H1 (cell line): ENCODE measurements around the gene CGB5. TPM values are rescaled to one million over a fixed set of nuclear protein-coding genes. Genes with fewer than 3 reads are reported as not detected.

Source experiments
- CTCF ChIA-PET: fragments of 300-600 bp; sonication (Branson Sonifier 250); formaldehyde crosslinking; loops from one replicate; lab custom pipeline; 2021; ENCODE audit not compliant: partially characterized antibody; lab: Charles Lee
- POLR2A ChIA-PET: fragments of 300-600 bp; sonication (Branson Sonifier 250); formaldehyde crosslinking; loops from one replicate; lab custom pipeline; 2021; ENCODE audit warnings: inconsistent platforms; ENCODE audit not compliant: partially characterized antibody; lab: Charles Lee
- DNase-seq, 2 experiments: peaks; one replicate each; pipeline versions ENCODE4 v3.0.0 to v3.0.0-alpha.2; 2010 to 2022; ENCODE audit warnings: low spot score in 2 of 2, low read depth in 1 of 2, mixed read lengths in 1 of 2
- FAIRE-seq: peaks from 2 replicates; lab custom pipeline; 2011; peaks lifted over from hg19 to GRCh38; lab: Jason Lieb, UNC
- H2AFZ ChIP-seq: 2 replicates; pipeline ENCODE4 v1.8.1; 2012; ENCODE audit warnings: low read length, inconsistent platforms
- H2AK5ac ChIP-seq: 2 replicates; pipeline ENCODE4 v1.6.1; 2013; ENCODE audit warnings: low read depth, low read length
- H2BK120ac ChIP-seq: replicated peaks from 2 replicates; pipeline ENCODE3; 2013; ENCODE audit warnings: low read depth, low read length, inconsistent platforms
- H2BK12ac ChIP-seq: 2 replicates; pipeline ENCODE4 v1.6.1; 2013; ENCODE audit warnings: low read depth, low read length
- H2BK15ac ChIP-seq: 2 replicates; pipeline ENCODE4 v1.6.1; 2013; ENCODE audit warnings: low read length
- H2BK20ac ChIP-seq: 2 replicates; pipeline ENCODE4 v1.6.1; 2013; ENCODE audit warnings: low read length
- H2BK5ac ChIP-seq: 2 replicates; pipeline ENCODE4 v1.6.1; 2013; ENCODE audit warnings: low read depth, low read length
- H3K14ac ChIP-seq: 2 replicates; pipeline ENCODE4 v1.6.1; 2013; ENCODE audit warnings: inconsistent platforms; ENCODE audit not compliant: insufficient read length
- H3K18ac ChIP-seq: 2 replicates; pipeline ENCODE4 v1.6.1; 2013; ENCODE audit warnings: low read length; ENCODE audit errors: extremely low read depth
- H3K23ac ChIP-seq: 2 replicates; pipeline ENCODE4 v1.6.1; 2013; ENCODE audit warnings: inconsistent platforms; ENCODE audit not compliant: insufficient read length
- H3K23me2 ChIP-seq: 2 replicates; pipeline ENCODE4 v1.6.1; 2013; ENCODE audit warnings: low read depth, low read length
- H3K27ac ChIP-seq: 2 replicates; pipeline ENCODE4 v1.6.1; 2011; ENCODE audit warnings: low read depth, low read length, inconsistent platforms
- H3K27me3 ChIP-seq, 4 experiments: replicated peaks in 1 of 4; 1 replicate in 1 of 4; 2 replicates in 3 of 4; pipeline versions ENCODE4 v1.6.1 to v1.8.1; 2011 to 2013; ENCODE audit warnings: low read length in 3 of 4, mild to moderate bottlenecking in 3 of 4, inconsistent platforms in 2 of 4, mixed read lengths in 2 of 4, moderate library complexity in 1 of 4; ENCODE audit not compliant: control insufficient read depth in 3 of 4, insufficient read depth in 3 of 4; ENCODE audit errors: extremely low read depth in 1 of 4
- H3K36me3 ChIP-seq, 4 experiments: 2 replicates each; pipeline versions ENCODE4 v1.6.1 to v1.8.1; 2011 to 2013; ENCODE audit warnings: mild to moderate bottlenecking in 4 of 4, low read length in 3 of 4, moderate library complexity in 2 of 4, control low read depth in 1 of 4, inconsistent platforms in 1 of 4; ENCODE audit not compliant: insufficient read depth in 4 of 4, control insufficient read depth in 2 of 4
- H3K4ac ChIP-seq: replicated peaks from 2 replicates; pipeline ENCODE3; 2013; ENCODE audit warnings: low read length, low read depth, mixed read lengths, inconsistent platforms; ENCODE audit not compliant: insufficient read length
- H3K4me1 ChIP-seq, 4 experiments: replicated peaks in 1 of 4; 1 replicate in 1 of 4; 2 replicates in 3 of 4; pipeline versions ENCODE4 v1.6.1 to v1.8.1; 2011 to 2013; ENCODE audit warnings: low read length in 3 of 4, inconsistent platforms in 2 of 4, mixed read lengths in 1 of 4; ENCODE audit not compliant: insufficient read depth in 4 of 4, control insufficient read depth in 3 of 4
- H3K4me2 ChIP-seq, 2 experiments: 2 replicates each; pipeline versions ENCODE4 v1.6.1 to v1.8.1; 2011 to 2013; ENCODE audit warnings: low read depth in 2 of 2, low read length in 2 of 2, control low read depth in 1 of 2, inconsistent platforms in 1 of 2, mild to moderate bottlenecking in 1 of 2; ENCODE audit not compliant: insufficient read depth in 1 of 2
- H3K4me3 ChIP-seq, 4 experiments: fragments of 200-600, 300-600 bp in 1 of 4; sonication (generic), shearing (Covaris generic), sonication (Bioruptor Twin) in 1 of 4; 2 replicates each; pipeline versions ENCODE4 v1.5.1 to v1.8.1; 2011 to 2016; ENCODE audit warnings: low read length in 4 of 4, low read depth in 3 of 4, control low read depth in 2 of 4, inconsistent platforms in 2 of 4, mild to moderate bottlenecking in 2 of 4, mixed read lengths in 1 of 4, moderate library complexity in 1 of 4; ENCODE audit not compliant: insufficient read depth in 2 of 4; ENCODE audit errors: extremely low read depth in 1 of 4
- H3K56ac ChIP-seq: replicated peaks from 2 replicates; pipeline ENCODE3; 2013; ENCODE audit warnings: low read depth, mild to moderate bottlenecking, mixed read lengths, low read length, inconsistent platforms; ENCODE audit not compliant: insufficient read length
- H3K79me1 ChIP-seq: 2 replicates; pipeline ENCODE4 v1.6.1; 2013; ENCODE audit warnings: low read depth, low read length, control low read depth
- H3K79me2 ChIP-seq, 2 experiments: 2 replicates each; pipeline versions ENCODE4 v1.6.1 to v1.8.1; 2012 to 2013; ENCODE audit warnings: low read length in 2 of 2, mild to moderate bottlenecking in 2 of 2, inconsistent platforms in 1 of 2; ENCODE audit not compliant: insufficient read depth in 2 of 2, control insufficient read depth in 1 of 2
- H3K9ac ChIP-seq, 4 experiments: replicated peaks in 1 of 4; 1 replicate in 1 of 4; 2 replicates in 3 of 4; pipeline versions ENCODE4 v1.6.1 to v1.8.1; 2011 to 2013; ENCODE audit warnings: low read depth in 3 of 4, low read length in 3 of 4, control low read depth in 2 of 4, mild to moderate bottlenecking in 2 of 4, moderate library complexity in 2 of 4, inconsistent platforms in 1 of 4; ENCODE audit errors: extremely low read depth in 1 of 4
- H3K9me3 ChIP-seq, 2 experiments: 2 replicates each; pipeline versions ENCODE4 v1.6.1 to v1.8.1; 2012 to 2013; ENCODE audit warnings: mild to moderate bottlenecking in 2 of 2, moderate library complexity in 2 of 2, control low read depth in 1 of 2, inconsistent platforms in 1 of 2, low read depth in 1 of 2, low read length in 1 of 2, mixed read lengths in 1 of 2; ENCODE audit not compliant: insufficient read depth in 2 of 2
- H4K20me1 ChIP-seq, 2 experiments: replicated peaks in 1 of 2; 2 replicates each; pipeline versions ENCODE3 to v1.8.1; 2011 to 2013; ENCODE audit warnings: inconsistent platforms in 2 of 2, low read length in 2 of 2, mild to moderate bottlenecking in 1 of 2; ENCODE audit not compliant: insufficient read depth in 2 of 2, control insufficient read depth in 1 of 2
- H4K5ac ChIP-seq: 2 replicates; pipeline ENCODE4 v1.6.1; 2013; ENCODE audit warnings: low read length, low read depth, mixed read lengths, inconsistent platforms; ENCODE audit not compliant: insufficient read length
- H4K8ac ChIP-seq: 2 replicates; pipeline ENCODE4 v1.8.0; 2013; ENCODE audit warnings: mild to moderate bottlenecking, moderate library complexity, low read length, inconsistent platforms; ENCODE audit not compliant: insufficient read depth; ENCODE audit errors: extremely low read depth
- H4K91ac ChIP-seq: replicated peaks from 2 replicates; pipeline ENCODE3; 2013; ENCODE audit warnings: low read length, mixed read lengths, inconsistent platforms; ENCODE audit not compliant: insufficient read length
- CREB1 ChIP-seq: IDR thresholded peaks from 2 replicates; pipeline ENCODE4 v1.6.1; 2012; ENCODE audit warnings: inconsistent platforms
- WGBS, 2 experiments: shearing (Covaris generic) in 1 of 2; methylation state at CpG; one replicate each; pipeline versions ENCODE4 v1.1.6 to v1.1.7; 2013 to 2015; ENCODE audit warnings: low lambda C conversion rate in 2 of 2, mixed read lengths in 2 of 2, inconsistent platforms in 1 of 2, low coverage in 1 of 2, missing lambda C conversion rate in 1 of 2; ENCODE audit not compliant: insufficient replicate concordance in 2 of 2, insufficient coverage in 1 of 2, insufficient read length in 1 of 2; ENCODE audit errors: extremely low coverage in 1 of 2, missing lambda C conversion rate in 1 of 2; 5-methylcytosine and 5-hydroxymethylcytosine counted together
- polyA plus RNA-seq, 7 experiments: library from polyadenylated mRNA; depleted of rRNA in 3 of 7; stranded (reverse) in 5 of 7; unstranded in 2 of 7; fragments of >200 nt in 5 of 7; fragments of 200-250 nt in 2 of 7; gene quantifications; 1 replicate in 5 of 7; 2 replicates in 1 of 7; 4 replicates in 1 of 7; pipeline versions ENCODE4 v1.2.1 to v1.2.3, GENCODE V29; 2011 to 2013; ENCODE audit warnings: missing spikeins in 2 of 7, mixed read lengths in 2 of 7
- total RNA-seq: library from RNA; stranded (reverse); fragmentation: NEBNext Ultra II Directional; extraction: Animal tissue kit (Norgen Biotek cat#: 25700); gene quantifications from 2 replicates; pipeline ENCODE4 v1.2.1, GENCODE V29; 2021

CGB5 gene
- total and polyA plus RNA-seq, 2 of the 8 experiments (the other 6 are each of a cell fraction or from before 2014, with no cell fraction given), result 0.63 to 0.68 TPM

GRCh38 chr19:49016067-49016839 lies 27.4 kb upstream of the CGB5 start:
- no peak overlapping the region for H3K23ac ChIP-seq
- peaks cover 8 to 19% (median 13%) of the 10 kb centered on the region in 4 experiments; a peak in 7 of 8 replicates for H3K36me3 ChIP-seq
- FAIRE-seq, result no peak
- WGBS, 2 experiments, result 96% methylated on average over 13 of the region's 29 CpGs; no CpG with 5 or more reads in 1 of the 2 experiments
- H3K9ac ChIP-seq, result no peak overlapping the region
- no peak overlapping the region for H4K8ac ChIP-seq
- no peak overlapping the region for H3K4ac ChIP-seq
- no peak overlapping the region for H3K4me3 ChIP-seq
- no peaks in the 10 kb centered on the region for H3K79me2 ChIP-seq
- no peak overlapping the region for H2BK12ac ChIP-seq
- DNase-seq, result no peak
- no peak overlapping the region for H3K14ac ChIP-seq
- no peak overlapping the region for H2AK5ac ChIP-seq
- H3K27ac ChIP-seq, result no peak overlapping the region
- POLR2A ChIA-PET, result no interaction called here
- no peak overlapping the region for H4K91ac ChIP-seq
- no peak overlapping the region for H3K18ac ChIP-seq
- H4K5ac ChIP-seq, result no peak overlapping the region
- peaks cover 1 to 2% of the 10 kb centered on the region in 2 experiments for H4K20me1 ChIP-seq
- H3K4me2 ChIP-seq, result no peak overlapping the region; a peak in 1 of 4 replicates
- H3K79me1 ChIP-seq, result no peaks in the 10 kb centered on the region
- no peak overlapping the region for H2BK120ac ChIP-seq
- no peak for TF ChIP-seq CREB1
- TF ChIP-seq, all 59 proteins: peak for 0
- no peak overlapping the region for H2BK15ac ChIP-seq
- CTCF ChIA-PET, result interaction anchor here (2.3 to 8.1 kb wide), 2 partner anchors 10 to 17 kb away, joined by 6 to 46 read pairs; no protein-coding TSS in a partner anchor
- H3K56ac ChIP-seq, result no peak overlapping the region
- peaks cover 0 to 17% (median 8%) of the 10 kb centered on the region in 4 experiments; a peak in 5 of 7 replicates for H3K4me1 ChIP-seq
- no peak overlapping the region for H2BK5ac ChIP-seq
- no peaks in the 10 kb centered on the region for H3K9me3 ChIP-seq
- H3K27me3 ChIP-seq, result peaks cover 0 to 15% (median 9%) of the 10 kb centered on the region in 4 experiments; a peak in 5 of 7 replicates
- no peak overlapping the region for H2BK20ac ChIP-seq
- no peak overlapping the region for H2AFZ ChIP-seq
- H3K23me2 ChIP-seq, result peaks cover 6% of the 10 kb centered on the region; the same call in 1 of the 2 replicates
